ENCODE results near the gene TDO2. TPM values are rescaled to one million over a fixed set of nuclear protein-coding genes. Genes with fewer than 3 reads are reported as not detected.

Gene TDO2
- total RNA-seq, 1 donor from 2014 or later, result 1.0 TPM

DNA sequence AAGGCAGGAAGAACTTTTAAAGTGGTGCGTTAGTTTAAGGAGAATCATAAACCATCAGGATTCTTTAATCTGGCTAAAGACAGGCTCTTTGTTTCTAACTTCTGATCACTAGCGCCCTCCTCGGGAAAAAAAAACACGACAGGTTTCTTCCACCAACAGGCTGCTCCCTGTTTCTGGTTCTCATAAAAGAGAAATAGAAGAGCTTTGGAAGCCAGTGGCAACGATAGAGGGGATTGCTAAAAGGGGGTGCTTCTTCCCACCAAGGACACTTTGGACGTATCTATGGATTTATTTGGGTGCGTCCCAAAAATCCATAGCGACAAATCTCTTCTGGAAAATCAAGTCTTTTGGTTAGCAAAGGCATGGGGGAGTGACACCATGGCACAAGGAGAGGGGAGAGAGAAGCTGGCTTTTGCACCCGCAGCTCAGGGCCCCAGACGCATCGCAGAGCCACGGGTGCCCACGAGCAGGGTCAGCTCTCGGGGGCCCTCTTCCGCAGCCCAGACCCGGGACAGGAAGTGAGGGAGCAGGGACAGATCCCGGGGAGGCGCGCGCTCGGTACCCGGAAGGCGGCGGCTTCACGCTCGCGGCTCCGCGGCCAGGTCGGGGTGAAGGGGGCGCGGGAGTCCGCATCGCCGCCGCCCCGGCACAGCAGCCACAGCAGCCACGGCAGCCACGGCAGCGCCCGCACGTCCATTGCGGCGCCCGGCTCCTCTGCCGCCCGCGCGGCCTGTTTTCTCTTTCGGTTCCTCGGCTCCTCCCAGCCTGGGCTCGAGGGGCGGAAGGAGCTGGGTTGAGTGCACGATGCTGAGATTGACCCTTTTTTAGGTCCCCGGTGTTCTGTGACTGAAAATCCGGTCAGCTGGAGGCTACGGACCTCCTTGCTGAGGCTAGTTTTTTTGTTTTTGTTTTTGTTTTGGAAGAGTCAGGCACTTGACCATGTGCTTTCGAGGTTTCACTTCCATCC is 49.9 kb downstream of the TDO2 start, which contains the start of gene CTSO:
CTSO (minus strand) TSS at position 716 of the 967 bp plus-strand sequence; CDS start at position 697, 19 bp downstream.
- peak; percentile 79 for DNase-seq (ENCODE audit: low spot score)

DNA sequence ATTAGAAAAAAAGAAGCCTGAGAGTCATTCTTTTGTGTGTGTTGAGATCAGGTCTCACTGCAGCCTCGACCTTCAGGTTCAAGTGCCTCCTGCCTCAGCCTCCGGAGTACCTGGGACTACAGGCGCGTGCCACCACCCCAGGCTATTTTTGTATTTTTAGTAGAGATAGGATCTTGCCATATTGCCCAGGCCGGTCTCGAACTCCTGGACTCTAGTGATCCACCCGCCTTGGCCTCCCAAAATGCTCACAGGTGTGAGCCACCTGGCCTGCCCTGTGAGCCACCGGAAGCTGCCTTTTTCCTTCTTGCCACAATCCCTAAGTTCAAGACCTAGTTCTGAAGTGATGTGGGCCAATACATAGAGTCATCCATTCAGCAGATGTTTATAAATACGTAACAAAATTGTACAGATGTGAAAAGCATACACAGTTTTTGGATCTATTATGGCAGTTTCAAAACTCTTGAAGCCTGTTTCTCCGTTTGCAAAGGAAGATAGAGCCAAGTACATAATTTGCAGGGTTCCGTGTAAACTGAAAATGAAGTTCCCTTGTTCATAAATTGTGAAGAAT is 50.7 kb downstream of the TDO2 start:
- DNase-seq (ENCODE audit: low spot score), result no peak

DNA sequence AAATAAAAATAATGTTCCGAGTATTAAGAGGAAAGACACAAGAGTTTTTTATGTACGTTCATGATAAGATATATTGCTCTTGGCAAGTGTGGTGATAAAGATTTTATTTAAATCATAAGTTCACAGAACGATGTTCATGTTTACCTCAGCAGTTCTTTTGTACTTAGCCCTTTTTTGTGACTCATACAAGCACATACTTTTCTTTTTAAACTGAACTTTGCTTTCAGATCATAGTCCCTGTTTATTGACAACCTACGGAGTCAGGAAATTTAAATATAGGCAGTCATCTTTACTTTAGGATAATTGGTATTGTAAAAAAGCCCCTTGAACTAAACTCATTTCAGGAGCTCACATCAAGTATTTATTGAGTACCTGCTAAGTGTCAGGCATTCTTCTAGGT is 51.4 kb downstream of the TDO2 start:
- no peak for DNase-seq (ENCODE audit: low spot score)

DNA sequence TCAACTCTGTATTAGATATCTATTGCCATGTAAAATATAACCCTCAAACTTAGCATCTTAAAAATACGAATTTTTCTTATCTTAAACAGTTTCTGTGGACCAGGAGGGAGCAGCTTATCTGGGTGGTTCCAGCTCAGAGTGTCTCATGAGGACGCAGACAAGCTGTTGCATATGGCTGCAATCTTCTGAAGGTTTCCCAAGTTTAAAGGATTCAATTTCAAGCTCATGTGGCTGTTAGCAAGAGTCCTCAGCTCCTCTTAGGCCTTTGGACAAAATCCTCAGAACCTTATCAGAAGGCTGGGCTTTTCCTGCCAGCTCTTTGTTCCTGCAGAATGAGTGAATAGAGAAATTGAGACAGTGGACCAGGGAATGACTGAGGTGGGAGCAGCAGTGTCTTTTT is 53.0 kb downstream of the TDO2 start:
- DNase-seq (ENCODE audit: low spot score), result no peak

DNA sequence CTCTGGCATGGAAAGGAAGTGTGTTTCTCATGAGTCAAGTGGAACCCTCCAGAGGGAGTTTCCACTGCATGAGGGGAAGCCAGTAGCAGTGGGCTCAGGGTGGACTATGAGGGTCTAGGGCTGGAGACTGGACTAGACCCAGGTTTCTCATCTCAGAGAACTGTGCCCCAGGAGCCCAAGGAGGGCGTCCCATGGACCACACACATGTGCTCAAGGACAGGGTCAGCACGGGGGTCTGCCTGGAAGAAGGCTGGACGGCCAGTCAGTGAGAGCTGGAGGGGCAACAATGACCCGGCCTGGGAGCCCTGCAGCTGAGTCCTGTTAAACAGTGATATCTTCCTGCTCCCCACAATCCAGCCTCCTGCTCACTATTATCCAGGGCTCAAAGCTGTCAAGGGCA is 55.9 kb downstream of the TDO2 start:
- no peak for DNase-seq (ENCODE audit: low spot score)

DNA sequence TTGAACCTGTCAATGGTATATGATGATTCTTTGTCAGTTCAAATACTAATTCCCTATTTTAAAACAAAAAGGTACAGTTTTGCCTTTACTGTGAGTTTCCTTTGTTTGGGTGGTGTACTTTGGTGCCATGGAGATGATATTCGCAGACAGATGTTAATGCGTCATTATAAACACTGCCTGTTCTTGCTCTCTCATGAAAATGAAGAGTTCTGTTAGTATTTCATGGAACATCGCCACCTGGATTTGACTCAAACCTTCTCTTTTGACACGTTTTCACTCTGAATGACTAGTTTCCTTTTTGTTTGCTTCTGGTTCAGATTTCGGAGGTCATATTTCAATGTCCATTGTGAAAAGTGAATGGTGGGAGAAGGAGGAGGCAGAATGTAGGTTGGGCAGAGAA is 57.0 kb downstream of the TDO2 start:
- DNase-seq (ENCODE audit: low spot score), result no peak

DNA sequence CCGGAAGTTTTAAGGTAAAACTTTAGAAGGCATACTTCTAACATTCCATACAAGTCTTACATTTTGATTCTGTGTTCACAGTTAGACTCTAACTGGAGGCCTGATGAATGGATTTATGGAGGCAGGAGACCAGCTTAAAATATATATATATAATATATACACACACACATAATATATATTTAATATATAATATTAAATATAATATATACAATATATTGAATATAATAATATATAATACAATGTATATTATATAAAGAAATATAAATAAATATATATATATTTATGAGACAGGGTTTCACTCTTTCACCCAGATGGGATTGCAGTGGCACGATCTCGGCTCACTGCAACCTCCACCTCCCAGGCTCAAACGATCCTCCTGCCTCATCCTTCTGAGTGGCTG is 58.1 kb downstream of the TDO2 start:
- DNase-seq (ENCODE audit: low spot score), result no peak

DNA sequence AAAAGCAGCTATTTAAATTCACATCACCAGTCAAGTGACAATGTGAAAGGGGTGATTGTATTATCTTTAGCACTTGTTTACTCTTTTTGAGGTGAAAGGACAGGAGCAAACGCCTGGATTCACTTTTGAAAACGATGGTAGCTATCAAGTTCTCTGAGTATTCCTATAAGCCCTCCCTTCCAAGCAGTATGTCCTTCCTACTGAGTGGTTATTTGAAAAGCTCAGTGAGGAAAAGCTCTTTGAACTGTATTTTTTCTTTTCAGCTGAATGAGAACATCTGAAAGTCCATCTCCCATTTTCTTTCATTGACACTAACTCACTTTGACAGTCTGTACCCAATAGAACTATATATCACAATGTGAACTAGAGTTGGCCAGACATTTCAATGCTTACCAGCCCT is 59.3 kb downstream of the TDO2 start:
- no peak for DNase-seq (ENCODE audit: low spot score)

DNA sequence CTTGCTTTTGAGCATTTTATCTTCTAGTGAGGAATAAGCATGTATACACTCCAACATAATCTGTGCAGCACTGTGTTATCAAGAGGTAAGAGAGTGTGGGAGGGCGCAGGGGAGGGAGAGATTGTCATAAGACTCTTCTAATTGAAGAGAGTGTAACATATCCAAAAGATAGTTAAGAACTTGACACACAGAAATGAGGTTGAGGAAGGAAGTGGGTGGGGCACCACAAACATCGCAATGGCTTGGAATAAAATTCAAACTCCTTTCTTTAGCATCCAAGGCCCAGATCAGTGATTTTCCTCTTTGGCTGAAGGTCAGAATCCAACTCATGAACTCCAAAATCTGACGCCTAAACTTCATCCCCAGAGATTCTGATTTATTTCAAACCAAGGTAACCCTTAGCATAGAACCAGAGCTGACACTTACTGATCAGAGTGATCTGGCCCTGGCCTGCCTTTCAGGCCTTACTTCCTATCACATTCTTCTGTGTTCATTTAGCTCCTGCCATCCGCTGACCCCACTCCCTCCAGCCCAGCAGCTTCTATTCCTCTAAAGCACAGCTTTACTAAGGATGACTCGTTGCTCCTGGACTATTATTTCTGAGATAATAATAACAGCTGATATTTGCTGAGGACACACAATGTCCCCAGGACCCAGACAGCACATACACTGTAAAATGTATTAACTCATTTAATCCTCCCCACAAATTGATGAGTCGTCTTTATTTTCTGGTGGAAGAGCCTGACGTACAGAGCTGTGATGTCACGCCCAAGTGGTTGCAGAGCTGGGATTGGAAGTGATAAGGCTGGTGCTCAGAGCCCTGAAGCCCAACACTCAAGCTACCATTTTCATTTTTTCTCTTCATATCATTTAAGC is 60.8 kb downstream of the TDO2 start:
- no peak for DNase-seq (ENCODE audit: low spot score)

DNA sequence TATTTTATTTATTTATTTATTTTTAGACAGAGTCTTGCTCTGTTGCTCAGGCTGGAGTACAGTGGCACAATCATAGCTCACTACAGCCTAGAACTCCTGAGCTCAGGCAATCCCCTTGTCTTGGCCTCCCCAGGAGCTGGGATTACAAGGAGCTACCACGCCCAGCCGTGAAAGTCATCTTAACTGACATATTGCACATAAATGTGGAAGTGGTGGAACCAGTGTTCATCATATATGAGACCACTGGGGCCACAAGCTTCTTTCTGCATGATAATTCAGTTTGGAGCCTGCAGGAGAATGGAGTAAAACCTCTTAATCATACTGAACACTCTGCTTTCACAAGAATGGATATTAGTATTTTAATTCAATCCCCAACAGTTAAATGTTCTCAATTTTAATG is 62.7 kb downstream of the TDO2 start:
- DNase-seq (ENCODE audit: low spot score), result no peak

DNA sequence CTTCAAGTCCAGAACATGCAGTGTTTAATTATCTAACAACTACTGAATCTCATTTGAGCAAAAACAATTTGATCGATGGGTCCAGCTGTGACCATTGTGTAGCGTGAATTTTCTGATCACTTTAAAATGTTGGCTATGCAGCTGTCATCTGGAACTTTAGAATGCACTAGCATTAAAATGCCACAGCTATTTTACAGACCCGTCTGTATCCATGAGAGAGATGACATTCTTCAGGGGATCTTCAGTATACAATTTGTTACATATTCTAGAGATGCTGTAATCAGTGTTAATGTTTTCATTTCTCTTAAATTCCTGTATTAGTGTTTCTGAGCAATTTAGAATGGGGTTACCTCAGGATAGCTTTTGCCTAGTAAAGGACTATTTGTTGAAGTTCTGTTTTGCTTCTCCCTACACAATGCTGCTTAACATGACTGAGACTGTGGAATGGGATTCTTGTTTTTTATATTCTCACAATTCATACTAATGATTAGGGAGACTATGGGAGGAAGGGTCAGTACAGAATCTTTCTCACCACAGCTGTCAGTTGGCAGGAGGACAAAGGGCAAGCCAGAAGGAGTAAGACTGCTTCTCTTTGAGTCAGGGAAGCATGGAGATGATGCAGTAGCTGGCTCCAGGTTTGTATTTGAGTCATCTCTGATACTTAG is 63.4 kb downstream of the TDO2 start:
- DNase-seq (ENCODE audit: low spot score), result no peak

Other genes with a start within 250 kb of the TDO2 start
- 21.0 TPM for gene GUCY1A1, start 236.8 kb upstream of the TDO2 start, total RNA-seq
- 10.1 TPM for gene GUCY1B1, start 144.7 kb upstream of the TDO2 start, total RNA-seq
- not detected for gene ASIC5, start 37.4 kb upstream of the TDO2 start, total RNA-seq
- gene CTSO, start 50.2 kb downstream of the TDO2 start, total RNA-seq, result 27.4 TPM

Data from ureter (tissue), 1 donor.